Choroid plexus epithelial cell (primary cell): ENCODE results near the gene JOSD2.

Source experiments
- DNase-seq: peaks from one replicate; pipeline ENCODE4 v3.0.0-alpha.2; 2010; ENCODE audit warnings: low read depth
- H3K4me3 ChIP-seq: 2 replicates; pipeline ENCODE4 v1.5.1; 2011; ENCODE audit warnings: low read depth, mild to moderate bottlenecking, control low read depth, low read length, moderate library complexity
- TF ChIP-seq, protein P1 (sequence below): conservative IDR thresholded peaks from 2 replicates; pipeline ENCODE4 v1.5.1; 2011; ENCODE audit warnings: low read depth, mild to moderate bottlenecking, control low read depth, inconsistent platforms, low read length, moderate library complexity

JOSD2 gene

DNA sequence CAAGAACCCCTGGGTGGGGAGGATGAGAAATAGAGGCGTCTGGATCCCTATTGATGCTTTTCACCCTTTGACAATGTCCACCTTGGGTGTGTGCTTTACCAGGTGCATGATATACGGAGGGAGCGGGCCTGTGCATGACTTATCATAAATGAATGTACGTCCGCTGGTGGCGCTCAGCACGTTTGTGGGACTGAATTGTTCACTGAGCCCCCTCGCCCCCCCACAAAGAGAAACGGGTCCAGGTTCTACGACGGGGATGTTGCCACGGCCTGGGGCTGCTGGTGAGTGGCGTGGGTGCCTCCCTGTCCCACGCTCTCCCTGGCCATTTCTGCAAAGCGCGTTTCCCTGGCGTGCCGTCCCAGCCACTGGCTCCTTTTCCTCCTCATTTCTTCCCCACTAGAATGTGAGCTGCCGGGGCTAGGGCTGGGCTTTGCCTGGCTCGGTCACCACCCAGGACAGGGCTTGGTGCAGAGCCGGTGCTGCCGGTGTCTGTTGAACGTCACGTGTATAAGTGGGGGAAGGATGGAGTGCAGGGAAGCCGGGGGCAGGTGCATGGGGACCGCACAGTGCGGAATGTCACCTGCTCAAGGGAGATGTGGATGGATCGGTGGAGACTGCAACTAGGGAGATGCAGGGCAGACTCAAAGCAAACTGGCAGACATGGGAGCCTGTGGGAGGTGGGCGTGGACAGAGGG lies 35.7 kb upstream of the JOSD2 start:
- no peak for DNase-seq
- no peak overlapping the region for H3K4me3 ChIP-seq
- TF ChIP-seq, protein P1, sequence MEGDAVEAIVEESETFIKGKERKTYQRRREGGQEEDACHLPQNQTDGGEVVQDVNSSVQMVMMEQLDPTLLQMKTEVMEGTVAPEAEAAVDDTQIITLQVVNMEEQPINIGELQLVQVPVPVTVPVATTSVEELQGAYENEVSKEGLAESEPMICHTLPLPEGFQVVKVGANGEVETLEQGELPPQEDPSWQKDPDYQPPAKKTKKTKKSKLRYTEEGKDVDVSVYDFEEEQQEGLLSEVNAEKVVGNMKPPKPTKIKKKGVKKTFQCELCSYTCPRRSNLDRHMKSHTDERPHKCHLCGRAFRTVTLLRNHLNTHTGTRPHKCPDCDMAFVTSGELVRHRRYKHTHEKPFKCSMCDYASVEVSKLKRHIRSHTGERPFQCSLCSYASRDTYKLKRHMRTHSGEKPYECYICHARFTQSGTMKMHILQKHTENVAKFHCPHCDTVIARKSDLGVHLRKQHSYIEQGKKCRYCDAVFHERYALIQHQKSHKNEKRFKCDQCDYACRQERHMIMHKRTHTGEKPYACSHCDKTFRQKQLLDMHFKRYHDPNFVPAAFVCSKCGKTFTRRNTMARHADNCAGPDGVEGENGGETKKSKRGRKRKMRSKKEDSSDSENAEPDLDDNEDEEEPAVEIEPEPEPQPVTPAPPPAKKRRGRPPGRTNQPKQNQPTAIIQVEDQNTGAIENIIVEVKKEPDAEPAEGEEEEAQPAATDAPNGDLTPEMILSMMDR: no peak

DNA sequence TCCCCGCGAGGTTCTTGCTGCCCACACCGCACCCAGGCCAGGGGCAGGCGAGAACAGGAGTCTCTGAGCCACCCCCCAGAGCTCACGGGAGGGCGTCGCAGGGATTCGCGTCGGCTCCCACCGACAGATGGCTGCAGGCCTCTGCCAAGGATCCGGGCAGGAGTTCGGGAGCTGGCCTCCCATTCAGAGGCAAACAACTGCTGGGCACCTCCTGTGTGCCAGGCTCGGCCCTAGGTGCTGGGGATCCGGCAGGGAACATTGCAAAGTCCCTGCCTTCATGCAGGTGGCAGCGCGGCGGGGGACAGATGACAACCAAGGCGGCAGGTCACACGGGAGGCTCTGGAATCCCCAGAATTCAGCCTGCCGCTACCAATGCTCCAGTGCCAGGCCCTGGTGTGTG lies 32.0 kb upstream of the JOSD2 start:
- no peak for DNase-seq
- H3K4me3 ChIP-seq: no peak overlapping the region
- TF ChIP-seq, protein P1: no peak

DNA sequence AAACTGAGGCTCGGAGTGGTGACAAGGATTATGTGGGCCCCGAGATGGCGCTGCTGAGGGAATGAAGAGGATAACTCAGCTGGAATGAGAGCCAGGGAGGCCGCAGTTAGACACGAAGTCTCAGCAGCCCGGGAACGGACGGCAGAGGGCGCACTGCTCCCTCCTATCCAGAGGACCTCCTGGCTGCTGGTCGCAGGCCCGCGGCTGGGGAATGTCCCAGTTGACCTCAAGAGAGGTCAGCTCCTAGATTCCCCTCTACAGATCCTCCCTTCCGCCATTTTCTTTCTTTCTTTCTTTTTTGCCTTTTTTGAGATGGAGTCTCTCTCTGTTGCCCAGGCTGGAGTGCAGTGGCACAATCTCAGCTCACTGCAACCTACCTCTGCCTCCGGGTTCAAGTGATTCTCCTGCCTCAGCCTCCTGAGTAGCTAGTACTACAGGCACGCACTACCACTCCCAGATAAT lies 26.8 kb upstream of the JOSD2 start:
- H3K4me3 ChIP-seq: no peak overlapping the region
- TF ChIP-seq, protein P1: peak; percentile 82
- peak; percentile 80 for DNase-seq

DNA sequence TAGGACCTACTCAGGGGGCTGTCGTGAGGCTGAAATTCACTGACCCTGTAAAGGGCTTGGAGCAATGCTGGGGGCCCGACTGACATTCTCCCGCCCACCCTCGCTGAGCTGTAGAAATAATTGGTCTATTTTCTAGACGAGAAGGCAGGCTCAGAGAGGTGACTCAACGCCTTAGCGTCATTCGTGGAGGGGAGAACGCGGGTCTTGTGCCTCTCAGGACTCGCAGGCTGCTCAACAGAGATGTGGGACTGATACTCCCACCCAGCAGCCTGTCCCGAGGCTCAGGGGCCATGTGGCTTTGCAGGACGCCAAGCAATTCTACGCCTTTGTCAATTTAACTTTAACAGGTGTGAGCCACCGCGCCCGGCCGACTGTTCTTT lies 26.3 kb upstream of the JOSD2 start:
- no peak overlapping the region for H3K4me3 ChIP-seq
- TF ChIP-seq, protein P1: no peak
- no peak for DNase-seq

DNA sequence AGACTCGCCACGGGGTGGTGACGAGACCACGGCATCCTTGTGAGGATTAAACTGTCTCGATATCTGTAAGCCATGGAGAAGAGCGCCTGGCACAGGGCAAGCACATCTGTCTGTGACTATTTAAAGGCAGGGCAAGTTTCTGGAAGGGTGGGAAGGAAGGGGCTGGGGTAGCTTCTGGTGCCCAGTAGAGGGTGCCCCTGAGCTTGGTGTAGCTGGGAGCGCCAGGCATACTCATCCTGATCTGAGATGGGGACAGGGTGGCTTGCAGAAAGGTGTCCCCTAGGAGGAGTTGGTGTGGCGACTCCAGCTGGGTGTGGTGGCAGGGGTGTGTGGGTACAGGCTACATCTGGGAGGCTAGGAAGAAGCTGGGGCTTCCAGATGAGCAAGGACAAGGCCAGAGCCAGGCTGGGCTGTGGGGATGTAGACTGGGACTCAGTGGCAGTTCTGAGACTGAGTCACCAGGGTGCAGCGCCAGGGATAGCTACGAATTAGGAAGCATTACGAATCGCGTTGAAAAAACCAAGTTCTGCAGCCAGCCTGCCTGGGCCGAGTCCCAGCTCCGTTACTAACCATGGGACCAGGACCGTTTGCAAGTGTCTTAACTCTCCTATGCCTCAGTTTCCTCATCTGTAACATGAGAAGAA lies 25.8 kb upstream of the JOSD2 start:
- DNase-seq: no peak
- no peak overlapping the region for H3K4me3 ChIP-seq
- TF ChIP-seq, protein P1: peak; percentile 4

DNA sequence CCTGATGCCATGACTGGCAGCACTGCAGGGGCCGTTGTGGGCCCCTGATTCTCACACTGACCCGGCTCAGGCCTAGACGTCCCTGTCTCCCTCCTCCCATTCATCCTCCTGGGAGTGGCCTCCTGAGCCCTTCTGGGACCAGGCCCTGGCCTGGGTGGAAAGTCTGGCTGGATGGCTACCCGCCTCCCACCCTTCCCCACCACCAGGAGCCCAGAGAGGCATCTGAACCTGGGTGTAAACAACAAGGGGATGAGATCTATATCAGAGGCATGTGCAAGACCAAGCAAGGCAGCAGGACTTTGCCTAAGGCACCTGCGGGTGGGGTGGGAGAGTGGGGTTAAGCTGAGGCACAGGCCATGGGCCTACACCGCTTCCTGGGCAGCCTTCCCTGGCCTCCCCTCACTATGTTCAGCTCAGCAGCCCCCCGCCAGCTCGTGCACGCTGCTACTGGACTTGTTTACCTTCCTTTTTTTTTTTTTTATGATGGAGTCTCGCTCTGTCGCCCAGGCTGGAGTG lies 24.7 kb upstream of the JOSD2 start:
- no peak overlapping the region for H3K4me3 ChIP-seq
- DNase-seq: no peak
- TF ChIP-seq, protein P1: no peak

DNA sequence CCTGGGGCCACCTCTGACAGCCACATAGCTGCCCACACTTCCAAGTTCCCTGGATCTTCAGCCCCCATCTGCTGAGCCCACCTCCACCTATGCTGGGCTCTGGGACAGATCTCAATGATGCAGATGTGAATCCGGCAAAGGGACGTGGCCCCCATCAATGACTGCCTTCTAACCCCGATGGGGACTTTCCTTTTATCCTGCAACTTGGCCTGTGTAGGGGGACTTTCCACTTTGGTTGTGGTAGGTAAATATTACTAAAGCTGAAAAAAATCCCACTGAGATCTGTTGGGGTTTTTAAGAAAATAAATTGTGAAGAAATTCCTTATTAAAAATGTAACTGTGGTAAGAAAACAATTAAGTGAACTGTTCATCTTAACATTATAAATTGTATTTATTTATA lies 23.5 kb upstream of the JOSD2 start:
- H3K4me3 ChIP-seq: no peak overlapping the region
- TF ChIP-seq, protein P1: no peak
- no peak for DNase-seq
